Measurements from ENCODE around the gene GDPD1. TPM values are rescaled to one million over a fixed set of nuclear protein-coding genes. Genes with fewer than 3 reads are reported as not detected.
"Not testable (repeated sequence)": the region's sequence is repeated elsewhere in the genome, so short reads cannot be mapped to it uniquely, and the experiment has no call there.

Gene GDPD1
- total RNA-seq, result 2.1 TPM
- long read RNA-seq, partial matches to known transcripts, result 0 of 1 reads
- long read RNA-seq, other reads (novel, unspliced or antisense), result 1 of 1 reads

DNA sequence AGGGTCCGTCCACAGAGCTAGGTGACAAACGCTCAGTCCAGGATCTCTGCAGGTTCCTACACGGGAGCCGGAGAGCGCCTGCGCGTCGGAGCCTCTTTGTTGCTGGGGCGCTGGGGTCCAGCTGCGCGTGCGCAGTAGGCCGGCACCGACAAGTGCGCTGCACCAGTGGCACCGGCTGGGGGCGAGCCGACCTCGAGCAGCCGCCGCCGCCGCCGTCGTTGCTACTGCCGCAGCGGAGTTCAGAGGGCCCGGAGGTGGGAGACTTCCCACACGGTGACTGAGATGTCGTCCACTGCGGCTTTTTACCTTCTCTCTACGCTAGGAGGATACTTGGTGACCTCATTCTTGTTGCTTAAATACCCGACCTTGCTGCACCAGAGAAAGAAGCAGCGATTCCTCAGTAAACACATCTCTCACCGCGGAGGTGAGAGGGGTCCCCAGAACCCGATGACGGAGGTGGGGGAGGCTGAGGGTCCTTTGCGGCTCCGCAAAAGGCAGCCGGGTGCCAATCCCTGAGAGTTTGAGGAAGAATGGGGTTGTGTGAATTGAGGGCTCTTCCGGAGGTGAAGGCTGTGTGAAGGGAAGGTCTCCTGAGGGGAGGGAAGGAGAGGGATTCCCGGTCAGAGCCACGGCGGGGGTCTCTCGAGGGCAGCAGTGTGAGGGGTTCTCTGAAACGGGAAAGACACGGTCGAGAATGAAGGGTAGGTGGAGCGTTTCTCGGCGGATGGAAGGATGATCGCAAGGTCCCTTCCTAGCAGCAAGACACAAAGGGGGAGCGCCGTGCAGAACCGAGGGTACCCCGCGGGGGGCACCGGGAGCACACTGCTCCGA, at the start of gene GDPD1:
Gene GDPD1 (plus strand): TSS at position 184 of the 831 bp plus-strand sequence. CDS start 99 bp downstream, at position 283.
- peak; percentile 99 for ATAC-seq (ENCODE audit: poor library complexity)
- peak; percentile 99 for DNase-seq
- intact Hi-C loops (cut with DNase I), result no loop called here

DNA sequence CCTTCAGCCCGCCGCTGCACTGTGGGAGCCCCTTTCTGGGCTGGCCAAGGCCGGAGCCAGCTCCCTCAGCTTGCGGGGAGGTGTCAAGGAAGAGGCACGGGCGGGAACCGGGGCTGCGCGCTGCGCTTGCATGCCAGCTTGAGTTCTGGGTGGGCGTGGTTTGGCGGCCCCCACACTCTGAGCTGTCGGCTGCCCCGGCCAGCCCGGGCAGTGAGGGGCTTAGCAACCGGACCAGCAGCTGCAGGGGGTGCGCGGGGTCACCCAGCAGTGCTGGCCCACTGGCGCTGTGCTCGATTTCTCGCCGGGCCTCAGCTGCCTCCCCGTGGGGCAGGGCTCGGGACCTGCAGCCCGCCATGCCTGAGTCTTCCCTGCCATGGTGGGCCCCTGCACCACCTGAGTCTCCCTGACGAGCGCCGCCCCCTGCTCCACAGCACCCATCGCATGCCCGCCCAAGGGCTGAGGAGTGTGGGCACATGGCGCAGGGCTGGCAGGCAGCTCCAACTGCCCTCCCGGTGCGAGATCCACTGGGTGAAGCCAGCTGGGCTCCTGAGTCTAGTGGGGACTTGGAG, 47.8 kb upstream of the GDPD1 start:
- DNase-seq (no peak), ATAC-seq (ENCODE audit: poor library complexity) (no peak)
- intact Hi-C loops (cut with DNase I), result no loop called here

DNA sequence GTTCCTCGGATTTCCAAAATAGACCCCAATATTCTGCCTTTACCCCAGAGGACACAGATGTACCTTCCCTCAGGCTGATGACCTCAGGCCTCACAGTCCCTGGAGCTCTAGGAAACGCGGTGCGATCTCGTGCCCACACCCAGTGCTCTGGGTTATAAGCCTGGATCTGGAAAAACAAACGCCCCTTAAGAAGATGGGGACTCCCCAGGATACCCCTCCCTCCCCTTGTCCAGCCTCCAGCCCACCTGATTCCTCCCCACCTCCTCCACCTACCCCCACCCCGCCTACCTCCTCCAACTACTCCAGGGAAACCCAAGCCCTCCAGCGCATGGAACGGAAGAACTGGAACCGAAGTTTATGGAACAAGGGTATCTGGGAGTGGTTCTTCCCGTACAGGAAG, 45.6 kb upstream of the GDPD1 start:
- ATAC-seq (ENCODE audit: poor library complexity), result no peak
- intact Hi-C loops (cut with DNase I), result no loop called here
- DNase-seq, result no peak

DNA sequence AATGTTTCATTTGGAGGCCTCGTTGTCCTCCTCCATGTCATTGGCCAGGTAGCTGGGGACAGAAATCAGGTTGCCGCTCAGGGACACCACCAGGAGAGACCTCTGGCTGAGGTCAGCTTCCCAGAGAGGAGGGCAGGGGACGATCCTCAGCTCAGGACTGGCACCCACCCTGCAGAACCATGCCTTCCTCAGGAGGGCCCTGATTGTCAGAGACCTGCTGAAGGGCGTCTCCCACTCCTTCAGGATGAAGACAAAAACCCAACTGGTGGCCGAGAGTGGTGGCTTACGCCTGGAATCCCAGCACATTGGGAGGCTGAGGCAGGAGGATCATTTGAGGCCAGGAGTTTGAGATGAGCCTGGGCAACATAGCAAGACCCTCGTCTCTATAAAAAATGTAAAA, 45.2 kb upstream of the GDPD1 start:
- DNase-seq (no peak), ATAC-seq (ENCODE audit: poor library complexity) (no peak)
- intact Hi-C loops (cut with DNase I), result no loop called here

DNA sequence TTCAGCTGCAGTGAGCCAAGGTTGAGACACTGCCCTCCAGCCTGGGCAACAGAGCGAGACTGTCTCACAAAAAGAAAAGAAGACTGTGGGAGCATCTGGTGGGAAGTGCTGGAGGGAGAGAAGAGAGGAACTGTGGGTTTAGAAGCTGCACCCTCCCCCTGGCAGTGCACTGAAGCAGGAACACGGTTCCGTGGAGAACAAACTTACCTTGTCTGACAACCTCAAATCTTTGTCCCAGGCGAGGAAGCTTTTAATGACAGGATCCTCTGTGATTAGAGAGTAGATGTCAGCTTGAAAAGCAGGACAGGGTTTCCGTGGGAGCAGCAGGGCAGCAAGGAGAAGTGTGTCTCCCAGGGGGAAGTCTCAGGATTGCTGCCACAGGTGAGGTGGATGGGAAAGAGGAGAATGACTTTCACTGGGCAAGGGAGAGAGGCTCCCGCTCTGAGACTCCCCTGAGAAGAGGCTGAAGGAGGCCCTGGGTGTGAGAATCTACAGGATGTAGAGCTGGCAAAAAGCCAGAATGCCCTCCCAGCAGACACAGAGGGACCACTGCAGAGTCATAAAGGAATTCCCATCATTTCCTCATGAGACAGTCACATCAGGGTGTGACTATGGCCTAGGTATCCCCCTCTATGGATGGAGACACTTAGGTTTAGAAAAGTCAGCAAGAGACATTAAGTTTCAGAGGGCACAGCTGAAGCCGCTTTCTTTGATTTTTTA, 41.9 kb upstream of the GDPD1 start:
- DNase-seq (no peak), ATAC-seq (ENCODE audit: poor library complexity) (no peak)
- intact Hi-C loops (cut with DNase I), result no loop called here

DNA sequence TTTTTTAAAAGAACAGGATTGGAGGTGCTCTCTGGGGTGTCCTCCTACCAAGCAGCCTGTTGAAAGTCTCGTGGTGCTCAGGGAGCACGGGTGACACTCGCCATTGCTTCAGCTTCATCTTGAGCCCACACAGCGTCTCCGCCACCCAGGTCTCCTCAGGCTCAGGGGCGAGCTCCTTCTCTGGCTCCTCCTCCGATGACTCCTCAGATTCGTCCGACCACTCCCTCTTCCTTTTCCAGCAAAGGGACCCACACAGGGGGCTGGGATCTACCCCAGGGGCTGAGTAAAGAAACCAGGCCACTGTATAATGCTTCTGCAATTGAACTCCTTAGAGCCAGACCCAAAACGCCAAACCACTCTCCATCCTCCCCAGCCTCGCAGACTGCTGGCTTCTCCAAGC, 40.7 kb upstream of the GDPD1 start:
- DNase-seq; intact Hi-C loops (cut with DNase I); ATAC-seq (ENCODE audit: poor library complexity): not testable (repeated sequence)

DNA sequence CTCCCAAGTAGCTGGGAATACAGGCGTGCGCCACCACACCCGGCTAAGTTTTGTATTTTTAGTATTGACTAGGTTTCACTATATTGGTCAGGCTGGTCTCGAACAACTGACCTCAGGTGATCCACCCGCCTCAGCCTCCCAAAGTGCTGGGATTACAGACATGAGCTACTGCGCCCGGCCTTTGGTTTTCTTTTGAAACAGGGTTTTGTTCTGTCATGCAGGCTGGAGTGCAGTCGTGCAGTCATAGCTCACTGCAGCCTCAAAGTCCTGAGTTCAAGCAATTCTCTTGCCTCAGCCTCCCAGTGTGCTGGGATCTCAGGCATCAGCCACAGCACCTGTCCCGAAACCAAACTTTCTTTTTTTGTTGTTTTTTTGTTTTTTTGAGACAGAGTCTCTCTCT, 39.7 kb upstream of the GDPD1 start:
- ATAC-seq (ENCODE audit: poor library complexity), result no peak
- no peak for DNase-seq
- intact Hi-C loops (cut with DNase I), result no loop called here

DNA sequence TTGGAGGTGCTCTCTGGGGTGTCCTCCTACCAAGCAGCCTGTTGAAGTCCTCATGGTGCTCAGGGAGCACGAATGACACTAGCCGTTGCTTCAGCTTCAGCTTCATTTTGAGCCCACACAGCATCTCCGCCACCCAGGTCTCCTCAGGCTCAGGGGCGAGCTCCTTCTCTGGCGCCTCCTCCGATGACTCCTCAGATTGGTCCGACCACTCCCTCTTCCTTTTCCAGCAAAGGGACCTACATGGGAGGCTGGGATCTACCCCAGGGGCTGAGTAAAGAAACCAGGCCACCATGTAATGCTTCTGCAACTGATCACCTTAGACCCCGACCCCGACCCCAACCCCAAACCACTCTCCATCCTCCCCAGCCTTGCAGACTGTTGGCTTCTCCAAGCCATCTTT, 38.8 kb upstream of the GDPD1 start:
- intact Hi-C loops (cut with DNase I), result no loop called here
- DNase-seq (no peak), ATAC-seq (ENCODE audit: poor library complexity) (no peak)

DNA sequence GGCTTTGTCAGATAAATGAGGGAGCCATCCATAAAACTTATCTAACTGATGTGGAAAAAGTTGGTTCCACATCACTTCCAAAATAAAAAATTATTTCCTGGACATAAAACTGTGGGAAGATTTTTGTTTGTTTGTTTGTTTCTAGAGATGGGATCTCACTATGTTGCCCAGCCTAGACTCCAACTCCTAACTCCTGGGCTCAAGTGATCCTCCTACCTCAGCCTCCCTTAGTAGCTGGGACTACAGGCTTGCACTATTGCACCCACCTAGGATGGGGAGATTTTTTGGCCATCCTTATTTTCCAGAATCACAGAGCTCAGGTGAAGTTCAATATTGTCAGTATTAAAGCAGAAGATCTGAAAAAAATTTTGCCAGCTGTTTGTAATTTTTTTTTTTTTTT, 34.3 kb upstream of the GDPD1 start:
- DNase-seq (no peak), ATAC-seq (ENCODE audit: poor library complexity) (no peak)
- intact Hi-C loops (cut with DNase I), result no loop called here

DNA sequence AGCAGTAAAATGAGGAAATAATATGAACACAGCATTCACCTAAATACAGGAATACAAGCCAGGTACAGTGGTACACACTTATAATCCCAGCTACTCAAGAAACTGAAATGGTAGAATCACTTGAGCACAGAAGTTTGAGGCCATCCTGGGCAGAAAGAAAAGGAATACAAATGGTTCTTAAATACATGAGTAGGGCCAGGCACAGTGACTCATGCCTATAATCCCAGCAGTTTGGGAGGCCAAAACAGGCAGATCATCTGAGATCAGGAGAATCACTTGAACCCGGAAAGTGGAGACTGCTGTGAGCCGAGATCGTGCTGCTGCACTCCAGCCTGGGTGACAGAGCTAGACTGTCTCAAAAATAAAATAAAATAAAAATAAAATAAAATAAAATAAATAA, 33.5 kb upstream of the GDPD1 start:
- intact Hi-C loops (cut with DNase I), result no loop called here
- DNase-seq (no peak), ATAC-seq (ENCODE audit: poor library complexity) (no peak)

DNA sequence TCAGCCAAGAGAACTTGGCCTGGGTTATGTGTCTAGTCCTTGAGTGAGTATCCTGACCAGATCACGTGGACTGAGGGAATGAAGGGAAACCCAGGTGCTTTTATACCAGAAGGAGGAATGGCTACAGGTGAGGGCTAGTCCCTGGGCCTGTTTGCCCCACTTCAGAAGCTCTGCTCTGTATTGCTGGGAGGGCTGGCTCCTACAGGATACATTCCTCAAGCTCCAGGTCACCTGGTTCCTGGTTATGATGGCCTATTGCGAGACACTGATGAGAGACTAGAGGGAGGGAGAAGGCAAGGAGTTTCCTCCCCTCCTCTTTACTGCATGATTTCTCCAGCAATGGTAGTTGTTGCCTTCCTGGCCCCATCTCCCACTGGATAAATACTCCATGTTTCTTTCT, 29.5 kb upstream of the GDPD1 start:
- ATAC-seq (ENCODE audit: poor library complexity), result no peak
- intact Hi-C loops (cut with DNase I), result no loop called here
- DNase-seq, result no peak

DNA sequence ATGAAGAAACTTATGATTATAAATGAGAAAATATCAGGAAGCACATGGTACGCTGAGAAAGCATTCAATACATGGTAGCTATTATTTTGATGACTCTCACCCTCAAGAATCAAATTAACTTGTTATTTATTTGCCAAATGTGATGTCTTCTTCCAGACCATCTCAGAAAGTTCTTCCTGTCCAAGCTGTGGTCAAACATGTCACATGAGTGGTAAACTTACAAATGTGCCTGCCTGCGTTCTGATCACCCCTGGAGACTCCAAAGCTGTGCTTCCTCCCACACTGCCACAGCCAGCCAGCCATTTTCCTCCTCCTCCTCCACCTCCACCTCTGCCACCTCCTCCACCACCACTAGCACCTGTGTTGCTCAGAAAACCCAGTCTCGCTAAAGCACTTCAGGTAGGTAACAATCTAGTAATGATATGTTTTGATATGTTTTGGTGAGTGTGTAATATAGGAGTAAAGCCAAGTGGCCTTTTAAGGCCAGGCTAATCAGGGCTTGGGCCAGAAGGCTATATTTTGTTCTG, 26.9 kb upstream of the GDPD1 start:
- ATAC-seq (ENCODE audit: poor library complexity) (no peak), DNase-seq (no peak)
- intact Hi-C loops (cut with DNase I), result no loop called here

DNA sequence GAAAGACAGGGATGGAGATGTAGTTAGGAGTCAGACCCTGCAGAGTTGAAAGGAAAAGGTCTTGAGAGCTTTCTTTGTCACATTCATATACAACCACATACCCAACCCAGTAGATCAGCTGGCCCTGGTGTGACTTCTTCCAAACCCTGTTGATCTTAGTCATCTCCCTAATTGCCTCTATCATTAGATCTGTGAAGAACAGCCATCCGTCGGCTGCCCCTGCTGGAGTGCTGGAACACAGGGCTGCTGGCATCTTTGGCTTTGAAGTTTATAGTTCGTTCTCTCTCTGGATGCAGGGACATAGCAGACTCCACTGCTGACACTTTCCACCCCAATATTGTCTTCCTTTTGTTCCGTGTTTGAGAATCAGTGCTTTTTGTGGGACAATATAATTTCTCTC, 20.9 kb upstream of the GDPD1 start:
- ATAC-seq (ENCODE audit: poor library complexity) (no peak), DNase-seq (no peak)
- intact Hi-C loops (cut with DNase I), result no loop called here

DNA sequence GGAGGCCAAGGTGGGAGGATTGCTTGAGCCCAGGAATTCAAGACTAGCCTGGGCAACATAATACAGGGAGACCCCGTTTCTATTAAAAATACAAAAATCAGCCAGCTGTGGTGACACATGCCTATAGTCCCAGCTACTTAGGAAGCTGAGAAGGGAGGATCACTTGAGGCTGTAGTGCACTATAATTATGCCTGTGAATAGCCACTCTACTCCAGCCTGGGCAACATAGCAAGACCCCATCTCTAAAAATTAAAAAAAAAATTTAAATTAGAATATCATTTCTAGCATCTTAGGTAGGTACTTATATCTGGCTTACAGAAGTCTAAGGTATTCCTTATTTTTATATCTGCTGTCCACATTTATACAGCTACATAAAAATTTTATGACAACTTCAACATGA, 18.0 kb upstream of the GDPD1 start:
- intact Hi-C loops (cut with DNase I), result no loop called here
- no peak for DNase-seq
- no peak for ATAC-seq (ENCODE audit: poor library complexity)

DNA sequence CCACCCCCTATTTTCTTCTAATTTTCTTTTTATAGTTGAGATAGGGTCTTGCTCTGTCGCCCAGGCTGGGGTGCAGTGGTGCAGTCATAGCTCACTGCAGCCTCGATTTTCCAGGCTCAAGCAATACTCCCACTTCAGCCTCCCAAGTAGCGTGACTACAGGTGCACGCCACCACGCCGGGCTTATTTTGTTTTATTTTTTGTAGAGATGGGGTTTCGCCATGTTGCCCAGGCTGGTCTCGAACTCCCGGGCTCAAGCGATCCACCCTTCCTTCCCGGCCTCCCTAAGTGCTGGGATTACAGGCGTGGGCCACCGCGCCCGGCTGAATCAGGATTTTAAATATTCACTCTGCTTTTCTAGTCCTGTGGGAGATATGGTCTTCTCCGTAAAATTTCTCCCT, 941 bp upstream of the GDPD1 start:
- DNase-seq (no peak), ATAC-seq (ENCODE audit: poor library complexity) (no peak)
- intact Hi-C loops (cut with DNase I), result no loop called here

DNA sequence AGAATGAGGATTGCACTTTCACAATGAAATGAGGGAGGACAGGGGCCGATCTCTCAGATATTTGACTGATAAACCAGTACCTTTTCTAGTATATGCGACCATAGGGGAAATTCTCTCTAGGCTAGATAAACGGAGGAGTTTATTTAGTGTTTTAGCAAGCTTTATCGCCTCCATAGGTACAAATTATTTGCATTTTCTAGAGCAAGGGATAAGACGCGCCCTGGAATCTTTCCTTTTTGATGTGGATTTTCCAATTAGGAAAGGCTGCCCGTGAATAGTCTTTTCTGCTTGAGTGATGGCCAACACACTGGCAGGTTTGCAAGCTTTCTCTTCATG, 351 bp upstream of the GDPD1 start:
- DNase-seq (no peak), ATAC-seq (ENCODE audit: poor library complexity) (no peak)
- intact Hi-C loops (cut with DNase I), result no loop called here

DNA sequence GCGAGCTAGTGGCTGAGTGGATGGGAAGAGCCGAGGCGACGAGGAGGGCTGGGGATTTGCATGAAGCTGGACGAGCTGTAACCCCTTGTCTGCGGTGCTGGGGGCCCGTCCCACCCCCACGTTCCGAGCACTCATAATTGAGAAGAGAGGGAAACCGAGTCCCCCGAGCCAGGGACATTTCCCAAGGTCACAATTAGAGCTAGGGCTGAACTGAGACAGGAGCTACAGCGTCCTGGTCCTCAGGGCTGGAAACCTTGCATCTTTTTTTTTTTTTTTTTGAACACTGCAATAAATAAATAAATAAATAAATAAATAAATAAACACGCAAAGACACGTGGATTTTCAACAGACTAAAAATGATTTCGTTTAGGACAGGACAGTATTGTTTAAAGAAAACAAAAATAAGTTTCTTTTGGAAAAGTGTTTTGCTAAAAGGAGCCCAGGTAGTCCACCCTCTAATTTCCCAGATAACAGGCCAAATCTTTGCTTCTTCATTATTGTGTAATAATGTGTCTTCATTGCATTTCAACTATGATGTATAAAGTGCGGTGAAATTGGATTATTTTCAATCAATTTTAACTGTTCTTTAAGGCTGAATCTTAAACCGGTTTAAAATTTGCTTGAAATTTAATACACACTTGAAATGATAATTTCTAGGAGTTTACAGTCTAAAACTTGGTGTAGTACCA, 992 bp downstream of the GDPD1 start:
- intact Hi-C loops (cut with DNase I), result no loop called here
- ATAC-seq (ENCODE audit: poor library complexity) (no peak), DNase-seq (peak; percentile 45)

DNA sequence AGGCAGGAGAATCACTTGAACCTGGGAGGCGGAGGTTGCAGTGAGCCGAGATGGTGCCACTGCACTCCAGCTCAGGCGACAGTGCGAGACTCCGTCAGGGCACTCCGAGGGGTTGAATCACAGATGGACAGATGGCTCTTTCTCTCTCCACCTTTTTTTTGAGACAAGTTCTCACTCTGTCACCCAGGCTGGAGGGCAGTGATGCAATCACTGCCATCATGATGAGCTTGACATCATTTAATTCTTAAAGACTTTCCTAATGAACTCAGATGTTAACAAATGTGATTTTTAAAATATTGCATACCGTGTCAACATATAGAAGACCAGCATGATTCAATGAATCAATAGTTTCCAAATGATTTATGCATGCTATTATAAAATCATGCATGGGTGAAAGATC, 3.5 kb downstream of the GDPD1 start:
- intact Hi-C loops (cut with DNase I), result no loop called here
- no peak for ATAC-seq (ENCODE audit: poor library complexity)
- no peak for DNase-seq

DNA sequence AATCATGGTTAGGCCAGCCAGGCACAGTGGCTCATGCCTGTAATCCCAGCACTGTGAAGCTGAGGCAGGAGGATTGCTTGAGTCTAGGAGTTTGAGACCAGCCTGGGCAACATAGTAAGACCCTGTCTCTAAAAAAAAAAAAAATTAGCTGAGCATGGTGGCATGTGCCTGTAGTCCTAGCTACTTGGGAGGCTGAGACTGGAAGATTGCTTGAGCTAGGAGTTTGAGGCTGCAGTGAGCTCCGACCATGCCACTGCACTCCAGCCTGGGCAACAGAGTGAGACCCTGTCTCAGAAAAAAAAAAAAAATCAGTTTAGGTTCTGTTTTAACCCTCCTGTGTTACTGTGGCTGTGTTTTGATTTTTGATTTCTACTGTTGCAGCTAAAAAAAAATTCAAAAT, 8.3 kb downstream of the GDPD1 start:
- ATAC-seq (ENCODE audit: poor library complexity); intact Hi-C loops (cut with DNase I); DNase-seq: not testable (repeated sequence)

Data from Right ventricle myocardium superior (tissue), 1 donor.